SK-N-SH (cell line): ENCODE data around the gene CAD. TPM values are rescaled to one million over a fixed set of nuclear protein-coding genes. Genes with fewer than 3 reads are reported as not detected.

Source experiments
- CTCF ChIA-PET: fragments of 300-600, 350-600 bp; formaldehyde crosslinking; extraction: SDS; loops from one replicate; lab custom pipeline; 2021; lab: Yijun Ruan, JAX
- POLR2A ChIA-PET: fragments of 350-600 bp; sonication (Branson Sonifier 250); formaldehyde crosslinking; extraction: SDS; loops from one replicate; lab custom pipeline; 2020; ENCODE audit warnings: antibody characterized with exemption, inconsistent platforms; lab: Yijun Ruan, JAX
- DNase-seq: peaks from one replicate; pipeline ENCODE4 v3.0.0; 2012
- H2AFZ ChIP-seq: fragments of 200-600 bp; sonication (generic); 2 replicates; pipeline ENCODE4 v1.8.1; 2016; ENCODE audit warnings: antibody characterized with exemption, mild to moderate bottlenecking, low read depth
- H3F3A ChIP-seq: fragments of 200-600 bp; sonication (generic); replicated peaks from 2 replicates; pipeline ENCODE3; 2016; ENCODE audit warnings: antibody characterized with exemption, mild to moderate bottlenecking; ENCODE audit not compliant: insufficient read depth
- H3K27ac ChIP-seq, 2 experiments: fragments of 200-500 bp in 1 of 2; fragments of 200-600 bp in 1 of 2; sonication (Bioruptor generic) in 1 of 2; sonication (generic), shearing (Covaris generic) in 1 of 2; 2 replicates each; pipeline versions ENCODE4 v1.5.1 to v1.6.1; 2014 to 2016; ENCODE audit warnings: low read depth in 2 of 2, inconsistent platforms in 1 of 2, low read length in 1 of 2, mild to moderate bottlenecking in 1 of 2, mixed read lengths in 1 of 2
- H3K27me3 ChIP-seq: fragments of 200-600 bp; sonication (generic), shearing (Covaris generic); 2 replicates; pipeline ENCODE4 v1.6.1; 2016; ENCODE audit warnings: mixed run types; ENCODE audit not compliant: insufficient read depth
- H3K36me3 ChIP-seq, 2 experiments: fragments of 200-500 bp in 1 of 2; fragments of 200-600 bp in 1 of 2; sonication (Bioruptor generic) in 1 of 2; sonication (generic) in 1 of 2; replicated peaks in 1 of 2; 2 replicates each; pipeline versions ENCODE3 to v1.5.1; 2014 to 2016; ENCODE audit warnings: low read length in 1 of 2, mild to moderate bottlenecking in 1 of 2; ENCODE audit not compliant: insufficient read depth in 2 of 2, control insufficient read depth in 1 of 2
- H3K4me1 ChIP-seq, 2 experiments: fragments of 200-500 bp in 1 of 2; fragments of 200-600 bp in 1 of 2; sonication (Bioruptor generic) in 1 of 2; sonication (generic), shearing (Covaris generic) in 1 of 2; 2 replicates each; pipeline versions ENCODE4 v1.5.1 to v1.6.1; 2014 to 2016; ENCODE audit warnings: low read depth in 1 of 2, low read length in 1 of 2, mixed run types in 1 of 2; ENCODE audit not compliant: insufficient read depth in 2 of 2, control insufficient read depth in 1 of 2
- H3K4me2 ChIP-seq: fragments of 200-600 bp; sonication (generic), shearing (Covaris generic); 2 replicates; pipeline ENCODE4 v1.6.1; 2017; ENCODE audit warnings: mixed run types
- H3K4me3 ChIP-seq, 2 experiments: fragments of 200-500 bp in 1 of 2; fragments of 200-600 bp in 1 of 2; sonication (Bioruptor generic) in 1 of 2; sonication (generic), shearing (Covaris generic) in 1 of 2; 2 replicates each; pipeline versions ENCODE4 v1.5.1 to v1.8.1; 2014 to 2016; ENCODE audit warnings: low read depth in 2 of 2, inconsistent platforms in 1 of 2, low read length in 1 of 2, mild to moderate bottlenecking in 1 of 2, mixed read lengths in 1 of 2, moderate library complexity in 1 of 2
- H3K79me2 ChIP-seq: fragments of 200-600 bp; sonication (generic); 2 replicates; pipeline ENCODE4 v1.8.1; 2017; ENCODE audit warnings: mild to moderate bottlenecking; ENCODE audit not compliant: insufficient read depth
- H3K9ac ChIP-seq: fragments of 200-600 bp; sonication (generic); 2 replicates; pipeline ENCODE4 v1.6.1; 2017; ENCODE audit warnings: mixed run types
- H3K9me2 ChIP-seq: fragments of 200-600 bp; sonication (generic); 2 replicates; pipeline ENCODE4 v1.6.1; 2017; ENCODE audit warnings: mixed run types
- H3K9me3 ChIP-seq: fragments of 200-600 bp; sonication (generic); 2 replicates; pipeline ENCODE4 v1.6.1; 2017; ENCODE audit warnings: mixed run types, mild to moderate bottlenecking, moderate library complexity
- H4K20me1 ChIP-seq: fragments of 200-600 bp; sonication (generic); 2 replicates; pipeline ENCODE4 v1.6.1; 2017; ENCODE audit warnings: mild to moderate bottlenecking, mixed run types; ENCODE audit not compliant: insufficient read depth
- CHD2 ChIP-seq: fragments of 150-350 bp; IDR thresholded peaks from 2 replicates; pipeline ENCODE4 v1.6.1; 2018; ENCODE audit warnings: low read length; ENCODE audit not compliant: partially characterized antibody
- CTCF ChIP-seq: fragments of 200-600 bp; sonication (generic); IDR thresholded peaks from 2 replicates; pipeline ENCODE4 v1.6.1; 2017; ENCODE audit warnings: antibody characterized with exemption, mild to moderate bottlenecking, moderate library complexity
- ELF1 ChIP-seq: IDR thresholded peaks from 2 replicates; pipeline ENCODE4 v1.4.0; 2012
- FOSL2 ChIP-seq: IDR thresholded peaks from 2 replicates; pipeline ENCODE4 v1.4.0; 2012; ENCODE audit warnings: low read depth, mild to moderate bottlenecking, moderate library complexity, borderline replicate concordance
- FOXJ3 ChIP-seq: sonication (generic); formaldehyde crosslinking; IDR thresholded peaks from 2 replicates; pipeline ENCODE4 v1.5.1; 2020; ENCODE audit warnings: mild to moderate bottlenecking, missing genetic modification reagents
- GABPA ChIP-seq: IDR thresholded peaks from 2 replicates; pipeline ENCODE4 v1.4.0; 2012; ENCODE audit warnings: low read depth, mild to moderate bottlenecking
- JUND ChIP-seq: IDR thresholded peaks from 2 replicates; pipeline ENCODE4 v1.4.0; 2012
- MXI1 ChIP-seq: IDR thresholded peaks from 2 replicates; pipeline ENCODE4 v1.6.1; 2012; ENCODE audit warnings: mild to moderate bottlenecking, low read depth, low read length, improper control_type of control experiment
- NFIC ChIP-seq: IDR thresholded peaks from 2 replicates; pipeline ENCODE4 v1.4.0; 2012; ENCODE audit warnings: borderline replicate concordance
- NRF1 ChIP-seq: IDR thresholded peaks from 2 replicates; pipeline ENCODE4 v1.6.1; 2012; ENCODE audit warnings: low read depth, mild to moderate bottlenecking, low read length
- PBX3 ChIP-seq: IDR thresholded peaks from 2 replicates; pipeline ENCODE4; 2012
- RAD21 ChIP-seq: IDR thresholded peaks from 2 replicates; pipeline ENCODE4 v1.6.1; 2012; ENCODE audit warnings: mild to moderate bottlenecking, low read length
- RFX5 ChIP-seq: IDR thresholded peaks from 2 replicates; pipeline ENCODE4 v1.6.1; 2012; ENCODE audit warnings: mild to moderate bottlenecking, improper control_type of control experiment, low read length
- SIN3A ChIP-seq: IDR thresholded peaks from 2 replicates; pipeline ENCODE4 v1.6.1; 2012; ENCODE audit warnings: low read depth, mild to moderate bottlenecking, low read length, moderate library complexity, borderline replicate concordance
- TAF1 ChIP-seq: IDR thresholded peaks from 2 replicates; pipeline ENCODE4 v1.6.1; 2012; ENCODE audit warnings: low read depth, mild to moderate bottlenecking, low read length, moderate library complexity, borderline replicate concordance
- TEAD4 ChIP-seq: IDR thresholded peaks from 2 replicates; pipeline ENCODE4 v1.4.0; 2012; ENCODE audit warnings: mild to moderate bottlenecking, borderline replicate concordance; ENCODE audit not compliant: insufficient read depth
- USF2 ChIP-seq: fragments of 150-350 bp; IDR thresholded peaks from 2 replicates; pipeline ENCODE4 v1.6.1; 2017; ENCODE audit warnings: antibody characterized with exemption, low read length, low read depth, borderline replicate concordance
- WGBS: methylation state at CpG from one replicate; pipeline ENCODE4 v1.1.6; 2017; ENCODE audit warnings: low lambda C conversion rate; 5-methylcytosine and 5-hydroxymethylcytosine counted together
- polyA plus RNA-seq, 3 experiments: library from polyadenylated mRNA; depleted of rRNA; stranded (reverse); fragments of >200 nt; gene quantifications; 2 replicates each; pipeline ENCODE4 v1.2.3, GENCODE V29; 2012
- TF ChIP-seq, protein P1 (sequence below): IDR thresholded peaks from 2 replicates; pipeline ENCODE4 v1.4.0; 2012; ENCODE audit warnings: low read depth, borderline replicate concordance

Gene CAD
- polyA plus RNA-seq, 1 of the 3 experiments (the other 2 are of a cell fraction) = 47.6 TPM

- peaks cover 0 to 23% of the 10 kb centered on the region in 2 experiments; a peak in 3 of 4 replicates for H3K4me1 ChIP-seq
- no peaks in the 10 kb centered on the region for H3K36me3 ChIP-seq
- no peak for DNase-seq
- H2AFZ ChIP-seq = no peak within 1 kb of the TSS
- H3K27me3 ChIP-seq = peaks cover 12% of the 10 kb centered on the region; the same call in 1 of the 2 replicates
- H3K9me3 ChIP-seq = no peaks in the 10 kb centered on the region
- H3F3A ChIP-seq = no peaks in the 10 kb centered on the region
- H3K9me2 ChIP-seq = no peaks in the 10 kb centered on the region
- no peak within 1 kb of the TSS for H3K4me3 ChIP-seq
- no peaks in the 10 kb centered on the region for H3K79me2 ChIP-seq
- WGBS = 85% methylated on average over 5 of the region's 5 CpGs
- no peak within 1 kb of the TSS for H3K4me2 ChIP-seq
- H4K20me1 ChIP-seq = no peaks in the 10 kb centered on the region
- TF ChIP-seq JUND (no peak), RAD21 (no peak), CHD2 (no peak), FOSL2 (no peak), GABPA (no peak), SIN3A (no peak), TAF1 (no peak), CTCF (no peak), USF2 (no peak), PBX3 (no peak), ELF1 (no peak), NFIC (no peak), FOXJ3 (CRISPR knock-in tag) (no peak), TEAD4 (no peak), MXI1 (no peak), NRF1 (no peak), RFX5 (no peak)
- TF ChIP-seq, protein P1, sequence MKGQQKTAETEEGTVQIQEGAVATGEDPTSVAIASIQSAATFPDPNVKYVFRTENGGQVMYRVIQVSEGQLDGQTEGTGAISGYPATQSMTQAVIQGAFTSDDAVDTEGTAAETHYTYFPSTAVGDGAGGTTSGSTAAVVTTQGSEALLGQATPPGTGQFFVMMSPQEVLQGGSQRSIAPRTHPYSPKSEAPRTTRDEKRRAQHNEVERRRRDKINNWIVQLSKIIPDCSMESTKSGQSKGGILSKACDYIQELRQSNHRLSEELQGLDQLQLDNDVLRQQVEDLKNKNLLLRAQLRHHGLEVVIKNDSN = no peak
- POLR2A ChIA-PET = interaction anchor here (0.7 to 1.3 kb wide), 2 partner anchors 26 to 196 kb away, joined by 3 read pairs; no protein-coding TSS in a partner anchor
- no peak within 1 kb of the TSS for H3K9ac ChIP-seq
- CTCF ChIA-PET = interaction anchor here (0.7 to 18.0 kb wide), 17 partner anchors 14 to 320 kb away, joined by 3 to 392 read pairs (median 28); partner anchors contain the start of genes CAD, KHK, PREB and SLC30A3
- H3K27ac ChIP-seq = no peak within 1 kb of the TSS
These were observed 64.8 kb downstream of the CAD start, which contains the start of gene TRIM54 for GRCh38 chr2:27281855-27282559. TSS of gene TRIM54 (plus strand) at chr2:27282429. CDS start at chr2:27282732, 303 bp downstream.
